SH-SY5Y (cell line): ENCODE measurements around the gene IGHMBP2.

Experiments used
- GATA2 ChIP-seq: IDR thresholded peaks from 2 replicates; pipeline ENCODE4 v1.6.1; 2011; ENCODE audit warnings: mild to moderate bottlenecking, low read depth, low read length
- GATA3 ChIP-seq: IDR thresholded peaks from 2 replicates; pipeline ENCODE4 v1.6.1; 2011; ENCODE audit warnings: low read depth, mild to moderate bottlenecking, low read length, moderate library complexity

DNA sequence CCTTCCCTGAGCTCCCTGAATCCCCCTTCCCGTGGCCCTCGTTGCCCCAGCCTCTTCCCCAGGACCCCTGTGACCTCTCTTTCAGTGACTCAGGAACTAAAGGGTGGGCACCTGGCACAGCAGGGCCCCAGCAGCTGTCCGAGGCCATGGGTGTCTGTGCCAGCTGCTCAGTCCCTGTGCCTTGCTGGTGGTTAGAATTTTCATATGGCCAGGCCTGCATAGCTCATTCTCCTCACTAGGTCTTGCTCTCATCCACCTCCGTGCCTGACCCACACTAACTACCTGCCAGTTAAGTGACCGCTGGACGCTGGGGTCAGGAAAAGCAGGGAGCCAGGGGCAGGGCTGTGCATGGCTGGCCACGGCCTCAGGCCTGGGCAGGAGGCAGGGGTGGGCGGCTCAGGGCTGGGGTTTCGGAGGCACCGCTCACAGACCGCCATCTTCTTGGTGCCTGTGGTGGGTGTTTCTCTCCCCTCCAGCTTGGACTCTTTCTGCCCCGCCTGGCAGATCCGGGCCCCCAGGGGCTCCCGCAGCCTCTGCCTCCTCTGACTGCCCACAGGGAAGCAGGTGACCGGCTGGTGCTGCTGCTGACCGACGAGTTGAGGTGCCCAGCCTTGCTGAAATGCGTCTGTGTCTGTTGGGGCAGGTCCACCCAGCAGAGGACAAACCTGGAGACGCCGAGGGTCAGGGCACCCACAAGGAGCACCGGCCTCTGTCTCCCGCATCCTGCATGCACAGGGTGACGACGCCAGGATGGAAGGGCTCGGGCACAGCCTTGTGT lies 56.8 kb downstream of the IGHMBP2 start:
- TF ChIP-seq GATA2 (no peak), GATA3 (no peak)
